Effector memory CD8-positive, alpha-beta T cell (primary cell): Measurements from ENCODE around the gene OTOG.

Experiments
- ATAC-seq: fragments of 150-1000 bp; cut with Tn5 transposase; replicated peaks from 2 replicates; pipeline ENCODE4 v1.10.0; 2021; ENCODE audit warnings: mild to moderate bottlenecking, moderate library complexity
- DNase-seq, 3 experiments: peaks; one replicate each; pipeline ENCODE4 v3.0.0; 2021
- H3K27ac Mint-ChIP-seq, 2 donors: one replicate each; pipeline ENCODE4 v1.8.0; 2022; ENCODE audit warnings: mild to moderate bottlenecking in 2 of 2, mixed read lengths in 2 of 2, moderate library complexity in 2 of 2
- H3K27me3 Mint-ChIP-seq, 2 donors: one replicate each; pipeline ENCODE4 v1.8.0; 2022; ENCODE audit warnings: mixed read lengths in 2 of 2
- H3K36me3 Mint-ChIP-seq: one replicate; pipeline ENCODE4 v1.8.0; 2022; ENCODE audit warnings: mild to moderate bottlenecking, moderate library complexity, mixed read lengths; ENCODE audit not compliant: insufficient read depth
- H3K4me1 Mint-ChIP-seq, 2 donors: one replicate each; pipeline ENCODE4 v1.8.0; 2022; ENCODE audit warnings: low read depth in 2 of 2, mixed read lengths in 2 of 2
- H3K4me3 Mint-ChIP-seq, 2 donors: one replicate each; pipeline ENCODE4 v1.8.0; 2022; ENCODE audit warnings: mild to moderate bottlenecking in 2 of 2, mixed read lengths in 2 of 2, moderate library complexity in 2 of 2
- H3K9me3 Mint-ChIP-seq, 2 donors: one replicate each; pipeline ENCODE4 v1.8.0; 2022; ENCODE audit warnings: mixed read lengths in 2 of 2

Gene OTOG

DNA sequence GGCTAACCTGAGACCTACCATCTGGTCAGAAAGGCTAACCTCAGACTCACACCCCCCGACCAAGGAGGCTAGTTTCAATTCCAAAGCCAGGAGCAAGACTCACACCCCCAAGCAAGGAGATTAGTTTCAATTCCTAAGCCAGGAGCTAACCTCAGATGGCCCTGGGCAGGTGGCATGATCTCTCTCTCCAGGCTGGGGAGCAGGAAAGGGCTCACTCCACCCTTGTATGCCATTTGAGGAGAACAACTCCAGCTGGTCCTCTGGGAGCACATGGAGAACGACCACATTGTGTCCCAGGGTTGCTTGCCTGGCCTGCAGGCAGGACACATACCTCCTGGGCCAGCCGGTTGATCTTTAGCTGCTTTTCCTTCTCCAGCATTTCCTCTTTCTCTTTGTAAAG lies 35.5 kb upstream of the OTOG start:
- no peak for DNase-seq
- Mint-ChIP-seq H3K9me3 (no peaks in the 10 kb centered on the region), H3K27ac (no peak overlapping the region), H3K4me1 (no peaks in the 10 kb centered on the region), H3K27me3 (peaks cover 40 to 49% of the 10 kb centered on the region in 2 donors), H3K4me3 (no peak overlapping the region), H3K36me3 (no peaks in the 10 kb centered on the region)
- no peak for ATAC-seq

DNA sequence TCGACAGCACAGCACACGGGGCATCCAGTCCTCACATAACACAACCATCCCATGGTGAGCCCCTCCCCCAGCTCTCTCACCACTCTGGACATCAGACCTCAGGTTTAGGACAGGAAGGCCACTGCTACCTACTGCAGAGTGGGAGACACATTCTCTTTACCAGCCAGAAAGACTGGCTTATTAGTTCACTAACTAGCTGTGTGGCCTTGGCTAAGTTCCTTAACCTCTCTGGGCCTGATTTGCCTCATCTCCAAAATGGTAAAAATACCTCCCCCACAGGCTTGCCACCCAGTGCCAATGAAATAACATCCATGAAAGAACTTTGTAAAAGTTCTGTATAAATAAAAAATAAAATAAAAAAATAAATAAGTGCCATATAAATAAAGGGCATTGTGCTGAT lies 35.0 kb upstream of the OTOG start:
- no peaks in the 10 kb centered on the region for H3K4me1 Mint-ChIP-seq
- H3K27ac Mint-ChIP-seq: no peak overlapping the region
- no peak for ATAC-seq

DNA sequence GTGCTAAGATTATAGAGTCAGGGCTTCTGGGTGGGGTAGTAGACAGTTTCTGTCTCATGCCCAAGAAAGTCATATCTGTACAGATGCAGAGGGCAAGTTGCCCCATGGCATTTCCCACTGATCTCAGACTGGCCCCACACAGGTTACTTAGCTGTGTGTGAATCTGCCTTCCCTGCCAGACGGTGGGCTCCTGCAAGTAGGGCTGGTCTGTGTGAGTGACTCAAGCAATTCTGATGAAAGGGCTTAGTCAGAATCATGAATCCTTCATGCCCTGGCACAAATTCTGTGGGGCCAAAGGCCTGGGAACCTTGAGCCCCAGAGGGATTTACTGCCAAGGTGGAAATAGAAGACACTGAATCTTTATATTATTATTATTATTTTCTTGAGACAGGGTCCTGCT lies 33.2 kb upstream of the OTOG start:
- DNase-seq (no peak), ATAC-seq (no peak)
- H3K36me3 Mint-ChIP-seq: no peaks in the 10 kb centered on the region
- no peak overlapping the region for H3K27ac Mint-ChIP-seq
- H3K27me3 Mint-ChIP-seq: peaks cover 47 to 63% of the 10 kb centered on the region in 2 donors
- H3K4me3 Mint-ChIP-seq: no peak overlapping the region
- no peaks in the 10 kb centered on the region for H3K9me3 Mint-ChIP-seq
- H3K4me1 Mint-ChIP-seq: no peaks in the 10 kb centered on the region

More for the DNA sequence above, 35.0 kb upstream of the OTOG start:
- no peak for DNase-seq
- no peaks in the 10 kb centered on the region for H3K9me3 Mint-ChIP-seq
- H3K36me3 Mint-ChIP-seq: no peaks in the 10 kb centered on the region
- no peak overlapping the region for H3K4me3 Mint-ChIP-seq
- peaks cover 44 to 55% of the 10 kb centered on the region in 2 donors for H3K27me3 Mint-ChIP-seq

DNA sequence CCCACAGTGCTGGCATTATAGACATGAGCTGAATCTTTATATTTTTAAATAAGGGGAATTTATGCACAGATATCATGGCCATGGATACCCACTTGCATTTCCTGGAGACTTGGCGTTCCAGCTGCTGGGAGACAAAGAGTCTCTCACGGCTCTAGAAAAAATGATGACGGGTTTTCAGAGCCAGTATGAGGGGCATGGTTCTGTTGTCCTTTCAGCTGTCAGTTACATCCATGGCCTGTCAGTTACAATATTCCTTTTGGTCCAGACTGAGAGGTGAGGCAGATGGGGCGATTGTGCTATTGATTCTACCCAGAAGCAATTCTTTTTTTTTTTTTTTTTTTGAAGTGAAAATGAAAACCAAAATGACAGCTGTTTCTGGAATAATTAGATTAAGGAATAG lies 32.6 kb upstream of the OTOG start:
- DNase-seq (no peak), ATAC-seq (no peak)
- Mint-ChIP-seq H3K27ac (no peak overlapping the region), H3K4me3 (no peak overlapping the region), H3K9me3 (no peaks in the 10 kb centered on the region), H3K36me3 (no peaks in the 10 kb centered on the region), H3K4me1 (no peaks in the 10 kb centered on the region), H3K27me3 (peaks cover 41 to 56% of the 10 kb centered on the region in 2 donors)

DNA sequence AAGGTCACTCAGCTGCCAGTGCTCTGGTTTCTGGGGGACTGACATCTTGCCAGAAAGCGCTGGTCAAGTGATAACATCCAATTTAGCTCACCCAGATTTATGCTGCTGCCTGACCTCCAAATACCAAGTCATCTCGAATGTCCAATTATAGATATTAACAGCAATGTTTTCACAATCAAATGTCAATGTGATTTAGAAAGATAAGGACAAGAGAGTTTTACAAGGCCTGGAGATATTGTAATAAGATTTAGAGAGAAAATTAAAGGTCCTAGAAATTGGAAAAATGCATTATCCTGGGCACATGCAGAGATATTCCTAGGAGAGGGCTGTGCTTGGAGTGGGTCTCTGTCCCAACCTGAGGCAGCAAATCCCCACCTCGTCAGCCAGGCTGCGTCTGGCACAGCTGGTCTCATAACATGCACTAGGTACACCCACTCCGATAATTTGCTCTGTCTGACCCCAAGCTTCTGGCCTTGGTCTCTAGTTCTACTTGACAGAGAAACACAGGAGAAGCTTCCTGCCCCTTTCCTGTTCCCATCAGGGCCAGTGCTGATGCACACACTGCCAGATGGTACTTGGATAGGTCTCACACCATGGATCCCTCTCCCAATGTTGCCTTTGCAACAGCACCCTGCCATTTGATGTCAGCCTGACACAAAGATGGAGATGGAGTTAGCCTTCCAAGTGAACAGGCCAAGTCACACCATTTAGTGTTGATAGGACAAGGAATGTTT lies 31.4 kb upstream of the OTOG start:
- no peaks in the 10 kb centered on the region for H3K9me3 Mint-ChIP-seq
- ATAC-seq (no peak), DNase-seq (no peak)
- H3K27ac Mint-ChIP-seq: no peak overlapping the region
- no peaks in the 10 kb centered on the region for H3K4me1 Mint-ChIP-seq
- no peak overlapping the region for H3K4me3 Mint-ChIP-seq
- H3K36me3 Mint-ChIP-seq: no peaks in the 10 kb centered on the region
- H3K27me3 Mint-ChIP-seq: peaks cover 37 to 67% of the 10 kb centered on the region in 2 donors

DNA sequence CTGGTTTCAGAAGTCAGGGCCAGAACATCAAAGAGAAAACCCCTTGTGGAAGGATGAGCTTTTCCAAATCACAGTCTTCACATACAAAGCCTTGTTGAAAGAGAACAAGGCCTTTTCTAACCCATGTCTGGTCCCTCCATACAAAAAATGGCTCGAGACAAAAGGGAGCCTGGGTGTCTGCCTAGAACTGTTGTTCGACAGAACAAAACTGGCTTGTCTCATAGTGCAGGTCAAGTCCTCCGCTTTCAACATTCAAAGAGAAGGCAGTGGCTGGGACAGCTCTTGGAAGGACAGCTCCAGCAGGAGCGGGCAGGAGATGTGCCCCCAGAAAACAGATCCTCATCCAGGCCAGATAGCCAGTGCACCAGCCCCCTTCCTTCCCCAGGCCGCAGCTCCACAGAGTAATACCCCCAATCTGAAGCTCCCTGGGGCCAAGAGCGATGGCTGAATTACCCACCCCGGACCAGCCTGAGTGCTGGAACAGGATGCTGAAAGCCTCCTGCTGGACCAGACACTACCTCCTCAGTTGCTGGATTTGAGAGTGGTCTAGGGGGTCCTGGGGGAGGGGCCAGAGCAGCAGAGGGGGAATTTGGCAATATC lies 30.4 kb upstream of the OTOG start:
- no peak overlapping the region for H3K27ac Mint-ChIP-seq
- H3K27me3 Mint-ChIP-seq: peaks cover 37 to 76% of the 10 kb centered on the region in 2 donors
- no peaks in the 10 kb centered on the region for H3K36me3 Mint-ChIP-seq
- no peaks in the 10 kb centered on the region for H3K9me3 Mint-ChIP-seq
- no peak for DNase-seq
- ATAC-seq: no peak
- no peak overlapping the region for H3K4me3 Mint-ChIP-seq
- H3K4me1 Mint-ChIP-seq: no peaks in the 10 kb centered on the region

DNA sequence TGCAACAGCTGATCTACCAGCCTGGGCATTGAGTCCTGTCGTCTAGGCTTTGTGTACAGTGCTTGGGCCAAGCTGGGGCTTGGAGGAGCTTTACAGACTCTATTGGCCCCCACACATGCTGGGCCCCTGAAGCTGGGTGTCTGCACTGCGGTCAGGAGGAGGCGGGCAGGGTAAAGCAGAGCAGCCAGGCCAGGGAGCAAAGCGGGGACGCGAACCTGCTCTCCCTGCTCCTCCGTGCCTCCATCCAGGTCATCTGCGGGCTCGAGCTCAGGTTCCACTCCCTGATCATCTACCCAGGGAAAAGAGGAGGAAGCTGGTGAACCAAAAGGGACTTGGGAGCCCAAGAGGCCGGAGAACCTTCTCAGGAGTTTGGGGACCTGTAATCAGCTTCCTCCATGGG lies 29.9 kb upstream of the OTOG start:
- Mint-ChIP-seq H3K36me3 (no peaks in the 10 kb centered on the region), H3K27me3 (peaks cover 37 to 74% of the 10 kb centered on the region in 2 donors), H3K9me3 (no peaks in the 10 kb centered on the region), H3K4me3 (no peak overlapping the region), H3K4me1 (no peaks in the 10 kb centered on the region), H3K27ac (no peak overlapping the region)
- ATAC-seq: no peak
- DNase-seq: no peak

DNA sequence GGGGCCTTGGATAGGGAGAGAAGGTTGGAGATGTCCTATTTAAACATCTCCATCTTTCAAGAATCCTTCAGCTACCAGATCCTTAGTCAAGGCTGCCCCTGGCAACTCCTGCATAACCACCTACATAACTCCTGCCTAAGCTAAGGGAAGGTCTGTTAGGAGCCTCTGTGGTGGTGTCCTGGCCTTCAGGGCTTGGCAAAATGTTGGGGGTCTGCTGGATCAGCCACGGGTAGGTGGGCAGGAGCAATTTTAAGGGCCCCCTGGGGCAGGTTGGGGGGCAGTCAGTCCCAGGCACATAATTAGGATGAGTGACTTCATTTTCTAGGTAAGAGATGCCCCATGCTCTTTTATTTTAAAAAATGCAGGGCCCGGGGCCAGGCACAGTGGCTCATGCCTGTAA lies 28.7 kb upstream of the OTOG start:
- no peaks in the 10 kb centered on the region for H3K36me3 Mint-ChIP-seq
- ATAC-seq (no peak), DNase-seq (no peak)
- no peak overlapping the region for H3K4me3 Mint-ChIP-seq
- H3K27ac Mint-ChIP-seq: peak overlapping the region in 1 of 2 donors; percentile 24
- peaks cover 29 to 70% of the 10 kb centered on the region in 2 donors for H3K27me3 Mint-ChIP-seq
- no peaks in the 10 kb centered on the region for H3K4me1 Mint-ChIP-seq
- H3K9me3 Mint-ChIP-seq: no peaks in the 10 kb centered on the region

DNA sequence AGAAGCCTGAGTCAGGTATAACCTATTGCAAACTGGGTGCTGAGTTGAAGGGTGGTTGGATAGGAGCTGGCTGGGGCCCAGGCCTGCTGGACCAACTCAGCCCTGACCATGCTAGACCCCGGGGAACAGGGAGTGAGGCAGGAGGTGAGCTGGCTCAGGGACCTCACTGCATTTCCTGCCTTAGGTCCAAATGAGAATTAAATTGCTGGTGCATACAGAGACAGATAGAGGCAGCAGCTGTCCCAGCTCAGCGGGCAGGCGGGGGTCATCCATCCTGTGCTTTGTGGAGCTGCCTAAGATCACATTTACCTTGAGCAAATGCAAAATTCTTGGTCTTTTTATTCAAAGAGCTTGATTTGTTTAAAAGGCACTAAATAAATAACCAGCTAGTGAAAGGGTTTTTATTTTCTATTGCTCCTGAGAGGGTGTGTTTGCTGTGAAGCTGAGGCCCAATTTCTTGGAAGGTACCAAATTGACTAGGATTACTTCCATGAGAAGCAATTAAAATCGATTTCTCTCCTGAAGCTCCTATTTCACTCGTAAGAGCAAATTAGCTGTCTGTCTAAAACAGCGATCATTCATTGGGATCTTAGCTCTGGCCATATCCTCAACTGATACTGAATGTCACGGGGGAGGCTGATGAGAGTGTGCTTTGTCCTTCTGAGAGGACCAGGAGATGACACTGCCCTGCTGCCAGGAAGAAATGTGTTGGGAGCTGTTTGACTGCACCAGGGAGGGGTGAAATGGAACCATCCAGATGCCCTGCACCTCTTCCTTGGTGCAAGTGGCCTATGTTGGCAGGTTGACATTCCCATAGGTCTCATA lies 27.8 kb upstream of the OTOG start:
- Mint-ChIP-seq H3K9me3 (no peaks in the 10 kb centered on the region), H3K36me3 (no peaks in the 10 kb centered on the region), H3K27ac (peak overlapping the region in 1 of 2 donors; percentile 77)

DNA sequence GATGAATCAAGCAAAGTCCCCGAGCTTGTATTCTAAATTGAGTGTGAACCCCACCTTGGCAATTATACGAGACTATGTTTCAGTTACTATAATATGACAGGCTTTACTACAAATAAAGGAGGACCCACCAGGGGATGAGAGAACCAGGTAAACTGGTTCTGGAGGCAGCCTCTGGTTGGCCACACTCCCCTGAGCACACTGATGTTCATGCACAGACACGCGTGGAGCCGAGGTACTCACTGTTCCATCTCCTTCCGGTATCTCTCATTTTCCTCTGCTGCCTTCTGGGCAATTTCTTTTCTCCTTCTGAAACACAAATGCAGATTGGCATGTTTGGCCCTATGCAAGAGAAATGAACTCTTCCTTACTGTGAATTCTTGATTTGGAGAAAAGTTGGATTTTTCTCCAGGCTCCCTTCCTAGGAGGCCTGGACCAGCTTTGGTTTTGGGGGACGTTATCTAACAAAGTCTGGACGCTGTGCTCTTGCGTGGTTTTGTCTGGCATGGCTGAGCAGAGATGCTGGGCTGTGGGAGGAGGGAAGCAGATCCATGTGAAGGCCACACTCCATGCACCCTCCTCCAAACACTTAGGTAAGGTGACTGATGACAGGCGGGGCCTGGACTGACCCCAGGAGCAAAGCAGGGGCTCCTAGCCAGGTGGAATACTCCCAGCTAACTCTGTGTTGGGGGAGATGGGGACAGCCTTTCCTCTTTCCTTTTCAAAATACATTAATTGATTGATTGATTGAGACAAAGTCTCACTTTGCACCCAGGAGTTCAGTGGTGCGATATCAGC lies 25.8 kb upstream of the OTOG start:
- ATAC-seq (no peak), DNase-seq (no peak)
- Mint-ChIP-seq H3K4me1 (no peaks in the 10 kb centered on the region), H3K4me3 (no peak overlapping the region), H3K27ac (peak overlapping the region in 1 of 2 donors; percentile 29), H3K9me3 (no peaks in the 10 kb centered on the region), H3K36me3 (no peaks in the 10 kb centered on the region), H3K27me3 (peaks cover 11 to 64% of the 10 kb centered on the region in 2 donors)

More for the DNA sequence above, 27.8 kb upstream of the OTOG start:
- ATAC-seq (no peak), DNase-seq (no peak)
- Mint-ChIP-seq H3K4me1 (no peaks in the 10 kb centered on the region), H3K4me3 (no peak overlapping the region), H3K27me3 (peaks cover 24 to 67% of the 10 kb centered on the region in 2 donors)

DNA sequence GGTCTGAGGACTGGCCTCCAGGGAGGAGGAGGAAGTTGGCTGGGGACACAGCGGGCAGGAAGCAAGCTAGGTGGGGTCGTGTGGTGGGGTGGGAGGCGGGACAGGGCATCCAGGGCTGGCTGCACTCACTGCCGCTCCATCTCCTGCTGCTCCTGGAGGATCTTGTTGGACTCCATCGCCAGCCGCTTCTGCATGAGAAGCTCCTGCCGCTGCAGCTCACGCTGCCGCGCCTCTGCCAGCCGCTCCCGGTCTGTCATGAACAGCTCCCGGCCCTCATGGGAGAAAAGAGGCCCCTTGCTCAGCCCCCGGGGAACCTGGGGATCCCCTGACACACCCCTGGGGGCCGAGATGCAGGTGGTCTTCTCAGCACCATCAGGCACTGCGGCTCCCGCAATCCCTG lies 24.4 kb upstream of the OTOG start:
- no peak overlapping the region for H3K4me3 Mint-ChIP-seq
- no peaks in the 10 kb centered on the region for H3K36me3 Mint-ChIP-seq
- H3K9me3 Mint-ChIP-seq: no peaks in the 10 kb centered on the region
- no peak overlapping the region for H3K27ac Mint-ChIP-seq
- DNase-seq (no peak), ATAC-seq (no peak)
- peaks cover 4 to 61% of the 10 kb centered on the region in 2 donors for H3K27me3 Mint-ChIP-seq
- no peaks in the 10 kb centered on the region for H3K4me1 Mint-ChIP-seq

DNA sequence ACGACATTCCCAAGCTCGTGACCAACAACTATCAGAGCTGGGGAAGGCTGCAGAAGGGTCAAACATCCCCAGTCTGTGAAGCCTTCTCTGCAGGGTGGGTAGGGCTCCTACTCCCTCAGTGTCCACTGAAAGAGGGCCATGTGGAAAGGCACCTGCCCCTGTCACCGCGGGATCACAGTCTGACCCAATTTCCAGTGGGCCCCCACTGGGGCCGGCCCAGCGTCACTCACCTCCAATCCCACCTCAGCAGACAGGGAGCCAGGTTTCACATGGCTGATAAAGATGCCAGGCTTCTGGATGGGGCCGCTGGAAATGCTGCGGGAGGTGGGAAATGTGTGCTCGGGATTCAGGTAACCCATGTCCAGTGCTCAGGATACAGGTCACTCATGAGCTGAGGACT lies 22.8 kb upstream of the OTOG start:
- no peaks in the 10 kb centered on the region for H3K36me3 Mint-ChIP-seq
- peaks cover 4 to 67% of the 10 kb centered on the region in 2 donors for H3K27me3 Mint-ChIP-seq

DNA sequence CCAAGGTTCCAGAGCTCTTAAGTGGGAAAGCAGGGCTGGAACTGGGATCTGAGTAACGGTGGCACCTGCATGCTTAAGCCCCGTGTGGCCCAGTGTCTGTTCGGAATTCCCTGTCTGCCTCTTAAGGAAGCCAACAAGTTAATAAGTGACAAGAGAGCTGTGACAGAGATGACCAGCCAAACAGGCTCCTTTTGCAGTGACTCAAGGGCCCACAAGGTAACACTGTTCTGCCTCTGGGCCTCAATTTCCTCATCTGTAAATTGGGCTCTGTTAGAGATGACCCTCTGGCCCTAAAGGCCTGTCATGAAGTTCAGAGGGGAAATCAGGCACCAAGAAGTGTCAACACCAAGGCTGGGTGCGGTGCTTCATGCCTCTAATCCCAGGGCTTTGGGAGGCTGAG lies 21.5 kb upstream of the OTOG start:
- no peak for ATAC-seq
- no peaks in the 10 kb centered on the region for H3K36me3 Mint-ChIP-seq
- peaks cover 4 to 63% of the 10 kb centered on the region in 2 donors for H3K27me3 Mint-ChIP-seq
- H3K4me3 Mint-ChIP-seq: no peak overlapping the region
- no peaks in the 10 kb centered on the region for H3K9me3 Mint-ChIP-seq
- no peaks in the 10 kb centered on the region for H3K4me1 Mint-ChIP-seq
- no peak overlapping the region for H3K27ac Mint-ChIP-seq
- no peak for DNase-seq

More for the DNA sequence above, 22.8 kb upstream of the OTOG start:
- ATAC-seq (no peak), DNase-seq (no peak)
- Mint-ChIP-seq H3K4me1 (no peaks in the 10 kb centered on the region), H3K9me3 (no peaks in the 10 kb centered on the region), H3K27ac (no peak overlapping the region), H3K4me3 (no peak overlapping the region)
